Keratinocyte (primary cell): ENCODE results near the gene FEM1B. TPM values are rescaled to one million over a fixed set of nuclear protein-coding genes. Genes with fewer than 3 reads are reported as not detected.

Experiments used
- DNase-seq: peaks from one replicate; pipeline ENCODE4 v3.0.0-alpha.2; 2011; ENCODE audit warnings: low read depth, missing footprints, low spot score
- FAIRE-seq: peaks from 2 replicates; lab custom pipeline; 2011; peaks lifted over from hg19 to GRCh38; lab: Jason Lieb, UNC
- H2AFZ ChIP-seq: 2 replicates; pipeline ENCODE4 v1.6.0; 2012; ENCODE audit warnings: low read length, control low read depth, inconsistent platforms; ENCODE audit not compliant: control insufficient read depth
- H3K27ac ChIP-seq: 2 replicates; pipeline ENCODE4 v1.5.1; 2011; ENCODE audit warnings: low read length; ENCODE audit not compliant: control insufficient read depth, insufficient read depth
- H3K27me3 ChIP-seq: 3 replicates; pipeline ENCODE4 v1.6.0; 2011; ENCODE audit warnings: low read length; ENCODE audit not compliant: control insufficient read depth, insufficient read depth; ENCODE audit errors: extremely low read depth
- H3K36me3 ChIP-seq, 2 experiments: 2 replicates in 1 of 2; 3 replicates in 1 of 2; pipeline ENCODE4 v1.5.1; 2011; ENCODE audit warnings: low read length in 2 of 2, mild to moderate bottlenecking in 1 of 2; ENCODE audit not compliant: control insufficient read depth in 2 of 2, insufficient read depth in 2 of 2; ENCODE audit errors: extremely low read depth in 1 of 2
- H3K4me1 ChIP-seq: 3 replicates; pipeline ENCODE4 v1.5.1; 2011; ENCODE audit warnings: low read length; ENCODE audit not compliant: control insufficient read depth, insufficient read depth; ENCODE audit errors: extremely low read depth
- H3K4me2 ChIP-seq: 3 replicates; pipeline ENCODE4 v1.6.0; 2011; ENCODE audit warnings: low read depth, low read length; ENCODE audit not compliant: control insufficient read depth, insufficient read depth; ENCODE audit errors: extremely low read depth
- H3K4me3 ChIP-seq, 3 experiments: fragments of 200-600 bp in 1 of 3; sonication (generic) in 1 of 3; 2 replicates in 2 of 3; 3 replicates in 1 of 3; pipeline ENCODE4 v1.5.1; 2011 to 2016; ENCODE audit warnings: low read length in 3 of 3, mild to moderate bottlenecking in 3 of 3, control low read depth in 2 of 3, inconsistent platforms in 1 of 3, low read depth in 1 of 3, mixed read lengths in 1 of 3, mixed run types in 1 of 3, moderate library complexity in 1 of 3; ENCODE audit not compliant: control insufficient read depth in 2 of 3, insufficient read depth in 2 of 3; ENCODE audit errors: extremely low read depth in 1 of 3
- H3K79me2 ChIP-seq: 2 replicates; pipeline ENCODE4 v1.6.0; 2012; ENCODE audit warnings: low read length; ENCODE audit not compliant: control insufficient read depth, insufficient read depth
- H3K9ac ChIP-seq: 3 replicates; pipeline ENCODE4 v1.6.0; 2011; ENCODE audit warnings: low read length; ENCODE audit not compliant: control insufficient read depth, insufficient read depth; ENCODE audit errors: extremely low read depth
- H3K9me1 ChIP-seq: 3 replicates; pipeline ENCODE4 v1.6.0; 2011; ENCODE audit warnings: low read length; ENCODE audit not compliant: control insufficient read depth, insufficient read depth; ENCODE audit errors: extremely low read depth
- H3K9me3 ChIP-seq: 2 replicates; pipeline ENCODE4 v1.5.1; 2012; ENCODE audit warnings: low read depth, low read length; ENCODE audit not compliant: control insufficient read depth
- H4K20me1 ChIP-seq: 3 replicates; pipeline ENCODE4 v1.6.0; 2011; ENCODE audit warnings: low read length; ENCODE audit not compliant: control insufficient read depth, insufficient read depth; ENCODE audit errors: extremely low read depth
- CTCF ChIP-seq, 3 experiments: IDR thresholded peaks in 1 of 3; conservative IDR thresholded peaks in 1 of 3; optimal IDR thresholded peaks in 1 of 3; 2 replicates in 2 of 3; 3 replicates in 1 of 3; pipeline versions ENCODE3 to v1.5.1; 2011; ENCODE audit warnings: low read length in 3 of 3, mild to moderate bottlenecking in 3 of 3, moderate library complexity in 2 of 3, control low read depth in 1 of 3, inconsistent platforms in 1 of 3; ENCODE audit not compliant: insufficient read depth in 2 of 3; ENCODE audit errors: extremely low read depth in 1 of 3
- EZH2 ChIP-seq: IDR thresholded peaks from one replicate; pipeline ENCODE4 v1.6.1; 2012; ENCODE audit warnings: inconsistent platforms, mild to moderate bottlenecking, low read length, moderate library complexity
- dilution Hi-C: fragments of 300-500 bp; cut with MboI; formaldehyde crosslinking; loops from one replicate; pipeline ENCODE4 v1.7.0; 2020; ENCODE audit warnings: low sequenced_read_pairs; ENCODE audit not compliant: extremely low pct_ligation_motif_present
- polyA plus RNA-seq, 5 experiments: library from polyadenylated mRNA; depleted of rRNA in 3 of 5; stranded (reverse) in 3 of 5; stranded (forward) in 1 of 5; unstranded in 1 of 5; fragments of >200 nt; gene quantifications; 1 replicate in 1 of 5; 2 replicates in 3 of 5; 3 replicates in 1 of 5; pipeline versions ENCODE4 v1.2.1 to v1.2.3, GENCODE V29; 2011 to 2012; ENCODE audit warnings: missing spikeins in 2 of 5, low read depth in 1 of 5, low replicate concordance in 1 of 5

Gene FEM1B
- polyA plus RNA-seq, 1 donor (not counting 4 experiments of a cell fraction or from before 2014, with no cell fraction given) = 92.6 TPM

- no peak for DNase-seq
- peak in 2 of 3 experiments; percentile 71 to 88 for TF ChIP-seq CTCF (optimal IDR thresholded peaks at IDR 0.05 in 1 of 3, IDR thresholded peaks at IDR 0.05 in 1 of 3, conservative IDR thresholded peaks at IDR 0.05 in 1 of 3; ENCODE audit: extremely low read depth in 1 of 3, insufficient read depth in 2 of 3, low read length in 3 of 3)
- no peak for TF ChIP-seq EZH2
- Histone ChIP-seq H3K4me2 (no peak overlapping the region), H3K36me3 (no peaks in the 10 kb centered on the region), H3K79me2 (no peaks in the 10 kb centered on the region), H3K4me3 (no peak overlapping the region), H4K20me1 (no peaks in the 10 kb centered on the region), H2AFZ (no peak overlapping the region), H3K9ac (no peak overlapping the region), H3K9me1 (no peaks in the 10 kb centered on the region), H3K9me3 (no peaks in the 10 kb centered on the region), H3K4me1 (peaks cover 15% of the 10 kb centered on the region), H3K27ac (no peak overlapping the region), H3K27me3 (no peaks in the 10 kb centered on the region)
- dilution Hi-C loops = no loop called here
- peak; percentile 90 for FAIRE-seq
Observed at GRCh38 chr15:68252925-68253534, 24.5 kb upstream of the FEM1B start.

GRCh38 chr15:68256675-68257450 lies 20.7 kb upstream of the FEM1B start:
- Histone ChIP-seq H3K9ac (peak overlapping the region; percentile 86), H2AFZ (peak overlapping the region; percentile 97), H3K4me1 (peaks cover 31% of the 10 kb centered on the region), H3K4me3 (peak overlapping the region; percentile 27 to 59 (median 53)), H3K27me3 (no peaks in the 10 kb centered on the region), H3K9me1 (no peaks in the 10 kb centered on the region), H3K9me3 (no peaks in the 10 kb centered on the region), H3K4me2 (peak overlapping the region; percentile 75), H3K36me3 (no peaks in the 10 kb centered on the region), H3K79me2 (no peaks in the 10 kb centered on the region), H3K27ac (peak overlapping the region; percentile 88), H4K20me1 (no peaks in the 10 kb centered on the region)
- dilution Hi-C loops = no loop called here
- FAIRE-seq (peak; percentile 84), DNase-seq (peak; percentile 81)
- peak in 1 of 3 experiments; percentile 24 for TF ChIP-seq CTCF (optimal IDR thresholded peaks at IDR 0.05 in 1 of 3, IDR thresholded peaks at IDR 0.05 in 1 of 3, conservative IDR thresholded peaks at IDR 0.05 in 1 of 3; ENCODE audit: extremely low read depth in 1 of 3, insufficient read depth in 2 of 3, low read length in 3 of 3)
- no peak for TF ChIP-seq EZH2
